Peyer's patch (tissue), 4 donors: ENCODE results near the gene RHOXF1. TPM values are rescaled to one million over a fixed set of nuclear protein-coding genes. Genes with fewer than 3 reads are reported as not detected.
"Not testable (repeated sequence)": the region's sequence is repeated elsewhere in the genome, so short reads cannot be mapped to it uniquely, and the experiment has no call there.

Source experiments
- DNase-seq, 3 donors: peaks; one replicate each; pipeline ENCODE4 v3.0.0-alpha.2; 2017 to 2019
- H3K27ac ChIP-seq, 4 donors: fragments of 200-600 bp; sonication (generic); one replicate each; pipeline ENCODE4 v1.5.1; 2016 to 2019
- H3K27me3 ChIP-seq, 2 donors: fragments of 200-600 bp; sonication (generic); one replicate each; pipeline ENCODE4 v1.5.1; 2019
- H3K36me3 ChIP-seq, 3 donors: fragments of 200-600 bp; sonication (generic); one replicate each; pipeline ENCODE4 v1.5.1; 2016 to 2019
- H3K4me1 ChIP-seq, 4 donors: fragments of 200-600 bp; sonication (generic); one replicate each; pipeline ENCODE4 v1.5.1; 2016 to 2019
- H3K4me3 ChIP-seq, 4 donors: fragments of 200-600 bp; sonication (generic); 1 replicate in 3 of 4; 2 replicates in 1 of 4; pipeline ENCODE4 v1.5.1; 2016 to 2019; ENCODE audit warnings: mild to moderate bottlenecking in 1 of 4
- H3K9me3 ChIP-seq, 4 donors: fragments of 200-600 bp; sonication (generic); one replicate each; pipeline ENCODE4 v1.5.1; 2016 to 2019; ENCODE audit warnings: mild to moderate bottlenecking in 1 of 4
- CTCF ChIP-seq, 6 experiments: fragments of 450-650 bp in 4 of 6; fragments of 200-600 bp in 2 of 6; sonication (generic) in 1 of 6; IDR thresholded peaks; one replicate each; pipeline ENCODE4 v1.5.1; 2017 to 2019; ENCODE audit warnings: antibody characterized with exemption in 6 of 6, mild to moderate bottlenecking in 3 of 6, moderate library complexity in 1 of 6
- POLR2A ChIP-seq, 2 donors: fragments of 450-650 bp; IDR thresholded peaks; one replicate each; pipeline ENCODE4 v1.5.1; 2017; ENCODE audit warnings: antibody characterized with exemption in 2 of 2, mild to moderate bottlenecking in 2 of 2, moderate library complexity in 2 of 2
- total RNA-seq, 4 donors: library from RNA; depleted of rRNA; stranded (reverse); fragments of >200 nt; gene quantifications; one replicate each; pipeline ENCODE4 v1.1.0, GENCODE V29; 2016

RHOXF1 gene
- total RNA-seq, 4 donors from 2014 or later: 2.9 to 7.2 TPM; not detected in 2

- Histone ChIP-seq H3K4me3 (no peak overlapping the region), H3K36me3 (no peaks in the 10 kb centered on the region), H3K4me1 (no peaks in the 10 kb centered on the region), H3K27ac (no peak overlapping the region), H3K9me3 (peaks cover 0 to 5% (median 0%) of the 10 kb centered on the region in 4 donors), H3K27me3 (no peaks in the 10 kb centered on the region)
- no peak for DNase-seq
- TF ChIP-seq CTCF (IDR thresholded peaks at IDR 0.05): no peak
- no peak for TF ChIP-seq POLR2A (IDR thresholded peaks at IDR 0.05)
Observed at GRCh38 chrX:120144178-120144844, 28.6 kb upstream of the RHOXF1 start.

- H3K4me3 ChIP-seq: no peak overlapping the region
- TF ChIP-seq POLR2A (IDR thresholded peaks at IDR 0.05): no peak
- no peak for TF ChIP-seq CTCF (IDR thresholded peaks at IDR 0.05)
- H3K27me3 ChIP-seq: no peaks in the 10 kb centered on the region
- H3K36me3 ChIP-seq: no peaks in the 10 kb centered on the region
- H3K9me3 ChIP-seq: no peaks in the 10 kb centered on the region
- H3K27ac ChIP-seq: no peak overlapping the region
- DNase-seq: no peak
- H3K4me1 ChIP-seq: no peaks in the 10 kb centered on the region
Observed at GRCh38 chrX:120140293-120140981, 24.7 kb upstream of the RHOXF1 start.

- H3K4me3 ChIP-seq: no peak overlapping the region
- DNase-seq: no peak
- H3K27ac ChIP-seq: no peak overlapping the region
- H3K4me1 ChIP-seq: no peaks in the 10 kb centered on the region
- no peaks in the 10 kb centered on the region for H3K9me3 ChIP-seq
- H3K27me3 ChIP-seq: no peaks in the 10 kb centered on the region
- H3K36me3 ChIP-seq: no peaks in the 10 kb centered on the region
- TF ChIP-seq CTCF (IDR thresholded peaks at IDR 0.05) (no peak), POLR2A (IDR thresholded peaks at IDR 0.05) (no peak)
Observed at GRCh38 chrX:120137439-120137838, 21.7 kb upstream of the RHOXF1 start.

GRCh38 chrX:120136840-120137239, 21.1 kb upstream of the RHOXF1 start:
- TF ChIP-seq CTCF (IDR thresholded peaks at IDR 0.05) (no peak), POLR2A (IDR thresholded peaks at IDR 0.05) (no peak)
- H3K27ac ChIP-seq: no peak overlapping the region
- no peaks in the 10 kb centered on the region for H3K4me1 ChIP-seq
- H3K9me3 ChIP-seq: no peaks in the 10 kb centered on the region
- H3K4me3 ChIP-seq: no peak overlapping the region
- no peak for DNase-seq
- H3K27me3 ChIP-seq: no peaks in the 10 kb centered on the region
- no peaks in the 10 kb centered on the region for H3K36me3 ChIP-seq

GRCh38 chrX:120136128-120136527, 20.4 kb upstream of the RHOXF1 start:
- Histone ChIP-seq H3K27ac (no peak overlapping the region), H3K27me3 (no peaks in the 10 kb centered on the region), H3K9me3 (no peaks in the 10 kb centered on the region), H3K4me3 (no peak overlapping the region), H3K4me1 (no peaks in the 10 kb centered on the region), H3K36me3 (no peaks in the 10 kb centered on the region)
- TF ChIP-seq POLR2A (IDR thresholded peaks at IDR 0.05): no peak
- TF ChIP-seq CTCF (IDR thresholded peaks at IDR 0.05): no peak
- no peak for DNase-seq

GRCh38 chrX:120128306-120128846, 12.7 kb upstream of the RHOXF1 start:
- not testable (repeated sequence) for DNase-seq, H3K27me3 ChIP-seq, H3K9me3 ChIP-seq, H3K4me1 ChIP-seq, H3K4me3 ChIP-seq, H3K36me3 ChIP-seq, H3K27ac ChIP-seq
